ENCODE results near the gene PHACTR3. TPM values are rescaled to one million over a fixed set of nuclear protein-coding genes. Genes with fewer than 3 reads are reported as not detected.
"Not testable (repeated sequence)": the region's sequence is repeated elsewhere in the genome, so short reads cannot be mapped to it uniquely, and the experiment has no call there.

PHACTR3 gene
- total RNA-seq, 2 donors from 2014 or later, result 0.34 TPM; not detected in 1

- H3K27ac ChIP-seq, result no peak overlapping the region
- no peak for DNase-seq (ENCODE audit: low spot score)
- no peaks in the 10 kb centered on the region for H3K27me3 ChIP-seq (replicated peaks; ENCODE audit: insufficient read depth)
- no peak overlapping the region for H3K4me3 ChIP-seq
- intact Hi-C loops (cut with DNase I), result no loop called here
- H3K36me3 ChIP-seq, result no peaks in the 10 kb centered on the region
- no peaks in the 10 kb centered on the region for H3K4me1 ChIP-seq (replicated peaks)
- TF ChIP-seq CTCF (IDR thresholded peaks at IDR 0.05) (no peak), POLR2A (IDR thresholded peaks at IDR 0.05) (no peak), POLR2AphosphoS5 (IDR thresholded peaks at IDR 0.05) (no peak)
- WGBS, result 57% methylated on average over 8 of the region's 8 CpGs
- no peaks in the 10 kb centered on the region for H3K9me3 ChIP-seq
Measured at GRCh38 chr20:59618131-59618530, 13.8 kb downstream of the PHACTR3 start.

- H3K36me3 ChIP-seq; intact Hi-C loops (cut with DNase I); H3K4me1 ChIP-seq (replicated peaks); H3K4me3 ChIP-seq; DNase-seq (ENCODE audit: low spot score); H3K9me3 ChIP-seq; H3K27me3 ChIP-seq (replicated peaks; ENCODE audit: insufficient read depth); H3K27ac ChIP-seq: not testable (repeated sequence)
- WGBS, result 74% methylated on average over 6 of the region's 6 CpGs
Measured at GRCh38 chr20:59618585-59618984, 14.2 kb downstream of the PHACTR3 start.

GRCh38 chr20:59620860-59621505 is 16.6 kb downstream of the PHACTR3 start:
- Histone ChIP-seq H3K27me3 (replicated peaks; ENCODE audit: insufficient read depth) (no peaks in the 10 kb centered on the region), H3K9me3 (no peaks in the 10 kb centered on the region), H3K27ac (no peak overlapping the region), H3K4me1 (replicated peaks) (no peaks in the 10 kb centered on the region), H3K4me3 (no peak overlapping the region), H3K36me3 (no peaks in the 10 kb centered on the region)
- no peak for TF ChIP-seq POLR2AphosphoS5 (IDR thresholded peaks at IDR 0.05)
- no peak for TF ChIP-seq POLR2A (IDR thresholded peaks at IDR 0.05)
- TF ChIP-seq CTCF (IDR thresholded peaks at IDR 0.05), result no peak
- no peak for DNase-seq (ENCODE audit: low spot score)
- intact Hi-C loops (cut with DNase I), result no loop called here
- WGBS, result 51% methylated on average over 11 of the region's 11 CpGs

GRCh38 chr20:59622496-59622895 is 18.2 kb downstream of the PHACTR3 start:
- H3K4me1 ChIP-seq (replicated peaks), result no peaks in the 10 kb centered on the region
- no peaks in the 10 kb centered on the region for H3K36me3 ChIP-seq
- 78% methylated on average over 9 of the region's 9 CpGs for WGBS
- no peak for TF ChIP-seq CTCF (IDR thresholded peaks at IDR 0.05)
- no peak for TF ChIP-seq POLR2AphosphoS5 (IDR thresholded peaks at IDR 0.05)
- no peak for TF ChIP-seq POLR2A (IDR thresholded peaks at IDR 0.05)
- H3K27ac ChIP-seq, result no peak overlapping the region
- intact Hi-C loops (cut with DNase I), result no loop called here
- no peak overlapping the region for H3K4me3 ChIP-seq
- H3K9me3 ChIP-seq, result no peaks in the 10 kb centered on the region
- no peak for DNase-seq (ENCODE audit: low spot score)
- no peaks in the 10 kb centered on the region for H3K27me3 ChIP-seq (replicated peaks; ENCODE audit: insufficient read depth)

GRCh38 chr20:59623133-59623532 is 18.8 kb downstream of the PHACTR3 start:
- peaks cover under 1% of the 10 kb centered on the region for H3K27me3 ChIP-seq (replicated peaks; ENCODE audit: insufficient read depth)
- 71% methylated on average over 13 of the region's 13 CpGs for WGBS
- H3K27ac ChIP-seq, result no peak overlapping the region
- DNase-seq (ENCODE audit: low spot score), result no peak
- H3K9me3 ChIP-seq, result no peaks in the 10 kb centered on the region
- no peaks in the 10 kb centered on the region for H3K36me3 ChIP-seq
- intact Hi-C loops (cut with DNase I), result no loop called here
- no peak for TF ChIP-seq CTCF (IDR thresholded peaks at IDR 0.05)
- TF ChIP-seq POLR2AphosphoS5 (IDR thresholded peaks at IDR 0.05), result no peak
- no peak for TF ChIP-seq POLR2A (IDR thresholded peaks at IDR 0.05)
- no peak overlapping the region for H3K4me3 ChIP-seq
- H3K4me1 ChIP-seq (replicated peaks), result no peaks in the 10 kb centered on the region

All from prostate gland (tissue), 2 donors.